WI38 (cell line): ENCODE data around the gene SLBP.

Source experiments
- H3K4me3 ChIP-seq: 2 replicates; pipeline ENCODE4 v1.5.1; 2011; ENCODE audit warnings: low read depth, mild to moderate bottlenecking, control low read depth, low read length
- TF ChIP-seq, protein P1 (sequence below): IDR thresholded peaks from 2 replicates; pipeline ENCODE4 v1.5.1; 2012; ENCODE audit warnings: low read depth, mild to moderate bottlenecking, control low read depth, low read length

SLBP gene

DNA sequence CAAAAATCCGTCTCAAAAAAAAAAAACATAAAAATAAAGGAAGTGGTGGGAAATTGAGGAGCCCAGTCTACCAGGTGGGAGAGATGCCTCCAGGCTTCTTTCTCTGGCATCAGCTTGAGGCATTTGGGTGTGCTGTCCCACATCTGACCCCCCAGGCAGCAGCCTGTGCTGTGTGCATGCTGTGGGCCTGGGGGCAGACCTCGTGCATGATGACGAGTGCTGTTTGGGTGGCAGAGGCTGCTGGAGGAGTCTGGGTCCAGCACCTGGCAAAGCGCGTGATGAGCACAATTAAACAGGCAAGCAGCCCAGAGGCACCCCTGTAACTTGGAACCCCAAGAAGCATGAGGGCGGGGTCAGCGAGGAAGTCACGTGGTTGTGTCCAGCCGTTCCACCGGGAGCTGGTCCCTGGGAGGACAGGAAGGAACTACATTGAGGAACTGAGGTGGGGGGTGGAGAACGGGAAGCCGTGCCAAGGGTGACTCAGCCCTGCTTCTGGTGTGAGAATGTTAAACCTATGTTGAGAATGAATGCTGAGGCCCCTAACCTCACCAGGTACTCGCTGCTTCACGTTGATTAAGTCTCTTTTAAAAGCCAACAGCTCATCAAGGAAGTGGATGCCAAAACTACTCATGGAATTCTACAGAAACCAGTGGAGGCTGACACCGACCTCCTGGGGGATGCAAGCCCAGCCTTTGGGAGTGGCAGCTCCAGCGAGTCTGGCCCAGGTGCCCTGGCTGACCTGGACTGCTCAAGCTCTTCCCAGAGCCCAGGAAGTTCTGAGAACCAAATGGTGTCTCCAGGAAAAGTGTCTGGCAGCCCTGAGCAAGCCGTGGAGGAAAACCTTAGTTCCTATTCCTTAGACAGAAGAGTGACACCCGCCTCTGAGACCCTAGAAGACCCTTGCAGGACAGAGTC, 15.3 kb upstream of the SLBP start:
- TF ChIP-seq, protein P1, sequence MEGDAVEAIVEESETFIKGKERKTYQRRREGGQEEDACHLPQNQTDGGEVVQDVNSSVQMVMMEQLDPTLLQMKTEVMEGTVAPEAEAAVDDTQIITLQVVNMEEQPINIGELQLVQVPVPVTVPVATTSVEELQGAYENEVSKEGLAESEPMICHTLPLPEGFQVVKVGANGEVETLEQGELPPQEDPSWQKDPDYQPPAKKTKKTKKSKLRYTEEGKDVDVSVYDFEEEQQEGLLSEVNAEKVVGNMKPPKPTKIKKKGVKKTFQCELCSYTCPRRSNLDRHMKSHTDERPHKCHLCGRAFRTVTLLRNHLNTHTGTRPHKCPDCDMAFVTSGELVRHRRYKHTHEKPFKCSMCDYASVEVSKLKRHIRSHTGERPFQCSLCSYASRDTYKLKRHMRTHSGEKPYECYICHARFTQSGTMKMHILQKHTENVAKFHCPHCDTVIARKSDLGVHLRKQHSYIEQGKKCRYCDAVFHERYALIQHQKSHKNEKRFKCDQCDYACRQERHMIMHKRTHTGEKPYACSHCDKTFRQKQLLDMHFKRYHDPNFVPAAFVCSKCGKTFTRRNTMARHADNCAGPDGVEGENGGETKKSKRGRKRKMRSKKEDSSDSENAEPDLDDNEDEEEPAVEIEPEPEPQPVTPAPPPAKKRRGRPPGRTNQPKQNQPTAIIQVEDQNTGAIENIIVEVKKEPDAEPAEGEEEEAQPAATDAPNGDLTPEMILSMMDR: no peak
- H3K4me3 ChIP-seq: no peak overlapping the region

DNA sequence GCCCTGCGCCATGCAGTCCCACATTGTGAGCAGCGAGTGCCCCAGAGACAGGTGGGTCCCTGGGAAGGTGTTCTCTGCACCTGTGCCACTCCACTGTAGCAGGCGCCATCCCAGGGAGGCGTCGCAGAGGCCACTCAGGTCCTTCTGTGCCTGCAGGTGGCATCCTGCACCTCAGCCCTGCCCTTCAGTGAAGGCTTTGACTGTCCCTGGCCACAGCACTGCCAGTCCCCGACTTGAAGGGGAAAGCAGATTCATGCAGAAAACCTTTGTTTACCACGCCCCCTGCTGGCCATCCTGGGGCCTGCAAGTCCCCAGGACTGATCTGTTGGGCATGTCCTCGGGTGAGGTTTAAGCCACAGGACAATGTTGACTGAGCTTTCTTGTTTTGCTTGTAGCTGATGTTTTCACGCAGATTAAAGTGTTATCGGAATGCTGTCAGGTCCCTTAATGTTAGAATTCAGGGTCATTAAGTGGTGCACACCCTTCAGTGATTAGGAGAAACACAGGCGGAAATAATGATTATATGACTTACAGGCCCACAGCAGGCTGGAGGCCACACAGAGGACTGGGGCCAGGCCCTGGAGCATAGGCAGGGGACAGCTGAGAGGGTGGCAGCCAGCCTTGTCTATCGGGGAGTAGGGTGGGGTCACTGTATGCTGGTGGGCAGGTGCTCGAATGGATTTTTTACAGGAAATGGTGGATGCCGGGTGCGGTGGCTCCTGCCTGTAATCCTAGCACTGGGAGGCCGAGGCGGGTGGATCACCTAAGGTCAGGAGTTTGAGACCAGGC, 14.2 kb upstream of the SLBP start:
- TF ChIP-seq, protein P1: peak; percentile 98
- no peak overlapping the region for H3K4me3 ChIP-seq

DNA sequence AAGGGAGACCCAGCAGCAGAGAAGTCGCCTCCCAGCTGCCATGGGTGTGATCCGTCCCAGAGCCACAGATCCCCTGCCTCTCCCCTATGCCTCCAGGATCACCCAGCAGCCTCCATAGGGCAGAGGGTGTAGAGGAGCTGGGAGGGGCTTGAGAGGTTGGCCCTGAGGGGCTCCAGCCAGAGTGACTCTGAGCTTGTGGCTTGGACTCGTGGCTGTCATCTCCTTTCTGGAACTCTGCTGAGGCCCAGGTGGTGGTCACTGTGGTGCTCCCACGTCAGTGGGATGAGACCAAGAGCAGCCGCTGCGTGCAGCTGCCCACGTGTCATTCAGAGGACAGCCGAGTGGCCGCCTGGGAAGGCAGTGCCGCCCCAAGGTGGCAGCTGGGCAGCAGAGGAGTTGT, 13.4 kb upstream of the SLBP start:
- TF ChIP-seq, protein P1: no peak

DNA sequence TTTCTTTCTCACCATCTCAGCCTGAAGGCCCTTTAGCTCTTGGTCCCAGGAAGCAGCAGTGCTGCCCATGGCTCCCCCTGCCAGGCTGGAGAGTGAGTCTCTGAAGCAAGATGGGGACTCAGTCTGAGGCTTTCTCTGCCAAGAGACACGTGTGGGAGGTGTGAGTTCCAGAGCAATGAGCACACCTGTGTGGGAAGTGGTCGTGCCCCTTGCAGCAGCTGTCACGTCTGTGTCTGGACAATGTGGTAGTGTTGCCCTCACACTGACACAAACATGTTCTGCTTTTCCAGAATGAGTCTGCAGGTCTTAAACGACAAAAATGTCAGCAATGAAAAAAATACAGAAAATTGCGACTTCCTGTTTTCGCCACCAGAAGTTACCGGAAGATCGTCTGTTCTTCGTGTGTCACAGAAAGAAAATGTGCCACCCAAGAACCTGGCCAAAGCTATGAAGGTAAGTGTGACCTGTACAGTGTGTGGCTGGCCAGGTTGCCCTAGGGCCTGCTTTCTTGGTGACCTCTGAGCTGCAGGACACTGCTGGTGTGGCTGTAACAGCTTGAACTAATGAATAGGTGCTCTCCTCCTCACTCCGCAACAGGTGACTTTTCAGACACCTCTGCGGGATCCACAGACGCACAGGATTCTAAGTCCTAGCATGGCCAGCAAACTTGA, 11.1 kb upstream of the SLBP start:
- peak overlapping the region; percentile 62 for H3K4me3 ChIP-seq

More for the DNA sequence above, 13.4 kb upstream of the SLBP start:
- H3K4me3 ChIP-seq: no peak overlapping the region

DNA sequence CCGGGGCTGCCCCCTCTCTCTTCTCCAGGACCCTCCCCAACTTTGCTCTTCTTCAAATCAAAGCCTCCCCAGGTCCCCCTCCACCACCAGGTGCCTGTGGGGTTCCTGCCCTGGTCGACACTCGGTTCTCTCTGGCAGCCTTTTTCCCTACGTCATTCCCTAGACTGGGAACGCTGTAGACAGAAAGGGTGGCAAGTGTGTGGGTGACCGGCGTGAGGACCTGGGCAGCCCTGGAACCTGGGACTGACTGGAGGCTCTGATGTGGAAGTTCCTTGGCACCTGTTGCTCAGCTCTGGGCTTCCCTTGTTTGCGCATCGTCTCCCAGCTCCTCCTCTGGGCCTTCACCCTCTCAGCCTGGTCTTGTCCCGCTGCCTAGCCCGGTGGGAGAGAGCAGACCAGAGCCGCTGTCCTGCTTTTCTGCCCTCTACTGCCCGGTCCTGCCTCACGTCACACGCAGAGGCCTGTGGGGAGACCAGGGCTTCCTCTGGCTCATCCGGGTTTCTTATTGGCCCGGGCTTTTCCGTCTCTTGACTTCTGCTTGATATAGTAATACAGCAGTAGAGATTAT, 10.5 kb upstream of the SLBP start:
- TF ChIP-seq, protein P1: no peak
- H3K4me3 ChIP-seq: peak overlapping the region; percentile 62

More for the DNA sequence above, 11.1 kb upstream of the SLBP start:
- TF ChIP-seq, protein P1: no peak

DNA sequence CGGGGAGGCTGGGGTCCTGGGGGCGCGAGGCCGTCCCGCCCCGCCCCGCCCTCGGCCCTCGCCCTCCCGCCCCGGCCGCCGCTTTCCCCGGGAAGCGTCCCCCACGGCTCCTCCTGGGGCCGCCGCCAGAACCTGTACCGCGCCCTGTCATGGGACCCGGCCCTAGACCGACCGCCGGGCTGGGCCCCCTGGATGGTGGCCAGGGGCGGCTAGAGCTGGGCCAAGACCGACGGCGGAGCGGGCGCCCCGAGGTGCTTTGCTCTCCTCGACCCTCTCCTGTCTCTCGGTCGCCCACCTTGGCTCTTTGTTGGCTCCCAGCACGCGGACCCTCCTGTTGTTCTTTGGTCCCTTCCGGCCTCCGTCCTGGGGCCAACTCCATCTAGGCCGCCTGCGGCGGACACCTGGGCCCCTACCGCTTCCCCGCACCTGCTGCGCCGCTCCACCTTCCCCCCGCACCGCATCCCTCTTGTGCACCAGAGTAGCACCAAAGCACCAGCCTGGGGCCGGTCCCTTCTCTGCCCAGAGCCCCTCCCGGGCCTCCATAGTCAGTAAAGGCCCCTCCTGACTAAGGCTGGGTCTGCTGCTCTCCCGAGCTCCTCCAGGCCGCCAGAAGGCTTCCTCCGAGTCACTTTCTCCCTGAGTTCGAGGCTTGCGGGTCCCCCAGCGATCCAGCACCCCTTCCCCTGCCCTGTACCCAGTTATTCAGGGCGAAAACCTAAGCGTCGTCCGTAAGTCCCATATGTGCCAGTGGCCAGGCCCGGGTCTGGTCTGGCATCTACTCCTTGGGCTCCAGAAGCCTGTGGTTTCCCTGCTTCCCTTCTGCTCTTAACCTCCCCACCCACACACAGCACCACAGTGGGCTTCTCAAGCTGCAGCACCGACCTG, 9.8 kb upstream of the SLBP start:
- peak overlapping the region; percentile 62 for H3K4me3 ChIP-seq
- TF ChIP-seq, protein P1: no peak
